Measurements from ENCODE around the gene KLK7.

DNA sequence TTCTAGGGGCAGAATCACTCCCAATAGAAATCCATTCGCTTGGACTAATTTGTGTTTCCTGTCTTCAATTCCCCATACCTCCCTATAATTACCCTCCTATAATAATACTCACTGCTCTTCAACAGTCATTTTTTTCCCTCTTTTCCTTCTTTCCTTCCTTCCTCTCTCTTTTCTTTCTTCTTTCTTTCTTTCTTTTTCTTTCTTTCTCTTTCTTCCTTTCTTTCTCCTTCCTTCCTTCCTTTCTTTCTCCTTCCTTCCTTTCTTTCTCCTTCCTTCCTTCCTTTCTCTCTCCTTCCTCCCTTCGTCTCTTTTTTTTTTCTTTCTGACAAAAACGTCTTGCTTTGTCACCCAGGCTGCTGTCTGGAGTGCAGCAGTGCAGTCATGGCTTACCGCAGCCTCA lies 38.9 kb downstream of the KLK7 start:
- TF ChIP-seq, protein P1, sequence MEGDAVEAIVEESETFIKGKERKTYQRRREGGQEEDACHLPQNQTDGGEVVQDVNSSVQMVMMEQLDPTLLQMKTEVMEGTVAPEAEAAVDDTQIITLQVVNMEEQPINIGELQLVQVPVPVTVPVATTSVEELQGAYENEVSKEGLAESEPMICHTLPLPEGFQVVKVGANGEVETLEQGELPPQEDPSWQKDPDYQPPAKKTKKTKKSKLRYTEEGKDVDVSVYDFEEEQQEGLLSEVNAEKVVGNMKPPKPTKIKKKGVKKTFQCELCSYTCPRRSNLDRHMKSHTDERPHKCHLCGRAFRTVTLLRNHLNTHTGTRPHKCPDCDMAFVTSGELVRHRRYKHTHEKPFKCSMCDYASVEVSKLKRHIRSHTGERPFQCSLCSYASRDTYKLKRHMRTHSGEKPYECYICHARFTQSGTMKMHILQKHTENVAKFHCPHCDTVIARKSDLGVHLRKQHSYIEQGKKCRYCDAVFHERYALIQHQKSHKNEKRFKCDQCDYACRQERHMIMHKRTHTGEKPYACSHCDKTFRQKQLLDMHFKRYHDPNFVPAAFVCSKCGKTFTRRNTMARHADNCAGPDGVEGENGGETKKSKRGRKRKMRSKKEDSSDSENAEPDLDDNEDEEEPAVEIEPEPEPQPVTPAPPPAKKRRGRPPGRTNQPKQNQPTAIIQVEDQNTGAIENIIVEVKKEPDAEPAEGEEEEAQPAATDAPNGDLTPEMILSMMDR (IDR thresholded peaks at IDR 0.05; ENCODE audit: borderline replicate concordance, extremely low read depth, low read length, poor library complexity, severe bottlenecking) = no peak
- TF ChIP-seq EZH2 (IDR thresholded peaks at IDR 0.05; ENCODE audit: borderline replicate concordance, low read depth, low read length, severe bottlenecking) = no peak

Measured in DND-41 (cell line).